ENCODE results near the gene OBSL1. TPM values are rescaled to one million over a fixed set of nuclear protein-coding genes. Genes with fewer than 3 reads are reported as not detected.

The OBSL1 gene
- total RNA-seq, 2 donors from 2014 or later, result 9.9 to 13.2 TPM

DNA sequence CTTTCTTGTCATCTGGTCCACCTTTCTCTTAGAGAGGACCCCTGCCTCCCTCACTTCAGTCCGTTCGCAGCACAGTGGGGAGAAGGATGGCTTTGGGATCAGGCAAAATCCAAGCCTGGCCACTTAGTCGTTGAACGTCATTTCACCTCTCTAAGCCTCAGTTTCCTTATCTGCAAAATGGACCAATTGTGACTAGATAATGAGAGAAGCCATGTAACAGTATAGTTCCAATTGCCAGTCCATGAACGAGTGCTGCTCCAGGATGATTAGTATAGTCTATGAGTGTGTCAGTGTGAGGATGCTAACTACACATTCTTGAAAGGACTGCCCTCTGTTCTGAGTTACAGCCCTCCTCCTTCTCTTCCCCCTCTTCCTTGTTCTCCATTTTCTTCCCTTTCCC lies 1.8 kb upstream of the OBSL1 start:
- Histone ChIP-seq H3K27me3 (peaks cover 8% of the 10 kb centered on the region), H3K9me3 (no peaks in the 10 kb centered on the region), H3K4me3 (no peak overlapping the region), H3K36me3 (no peaks in the 10 kb centered on the region), H3K4me1 (no peaks in the 10 kb centered on the region), H3K27ac (no peak overlapping the region), H3K9ac (ENCODE audit: low read depth in 2 of 2, low read length in 2 of 2) (no peak overlapping the region)
- TF ChIP-seq, protein P1, sequence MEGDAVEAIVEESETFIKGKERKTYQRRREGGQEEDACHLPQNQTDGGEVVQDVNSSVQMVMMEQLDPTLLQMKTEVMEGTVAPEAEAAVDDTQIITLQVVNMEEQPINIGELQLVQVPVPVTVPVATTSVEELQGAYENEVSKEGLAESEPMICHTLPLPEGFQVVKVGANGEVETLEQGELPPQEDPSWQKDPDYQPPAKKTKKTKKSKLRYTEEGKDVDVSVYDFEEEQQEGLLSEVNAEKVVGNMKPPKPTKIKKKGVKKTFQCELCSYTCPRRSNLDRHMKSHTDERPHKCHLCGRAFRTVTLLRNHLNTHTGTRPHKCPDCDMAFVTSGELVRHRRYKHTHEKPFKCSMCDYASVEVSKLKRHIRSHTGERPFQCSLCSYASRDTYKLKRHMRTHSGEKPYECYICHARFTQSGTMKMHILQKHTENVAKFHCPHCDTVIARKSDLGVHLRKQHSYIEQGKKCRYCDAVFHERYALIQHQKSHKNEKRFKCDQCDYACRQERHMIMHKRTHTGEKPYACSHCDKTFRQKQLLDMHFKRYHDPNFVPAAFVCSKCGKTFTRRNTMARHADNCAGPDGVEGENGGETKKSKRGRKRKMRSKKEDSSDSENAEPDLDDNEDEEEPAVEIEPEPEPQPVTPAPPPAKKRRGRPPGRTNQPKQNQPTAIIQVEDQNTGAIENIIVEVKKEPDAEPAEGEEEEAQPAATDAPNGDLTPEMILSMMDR (IDR thresholded peaks at IDR 0.05), result no peak
- DNase-seq, result no peak
- intact Hi-C loops (cut with DNase I), result no loop called here

DNA sequence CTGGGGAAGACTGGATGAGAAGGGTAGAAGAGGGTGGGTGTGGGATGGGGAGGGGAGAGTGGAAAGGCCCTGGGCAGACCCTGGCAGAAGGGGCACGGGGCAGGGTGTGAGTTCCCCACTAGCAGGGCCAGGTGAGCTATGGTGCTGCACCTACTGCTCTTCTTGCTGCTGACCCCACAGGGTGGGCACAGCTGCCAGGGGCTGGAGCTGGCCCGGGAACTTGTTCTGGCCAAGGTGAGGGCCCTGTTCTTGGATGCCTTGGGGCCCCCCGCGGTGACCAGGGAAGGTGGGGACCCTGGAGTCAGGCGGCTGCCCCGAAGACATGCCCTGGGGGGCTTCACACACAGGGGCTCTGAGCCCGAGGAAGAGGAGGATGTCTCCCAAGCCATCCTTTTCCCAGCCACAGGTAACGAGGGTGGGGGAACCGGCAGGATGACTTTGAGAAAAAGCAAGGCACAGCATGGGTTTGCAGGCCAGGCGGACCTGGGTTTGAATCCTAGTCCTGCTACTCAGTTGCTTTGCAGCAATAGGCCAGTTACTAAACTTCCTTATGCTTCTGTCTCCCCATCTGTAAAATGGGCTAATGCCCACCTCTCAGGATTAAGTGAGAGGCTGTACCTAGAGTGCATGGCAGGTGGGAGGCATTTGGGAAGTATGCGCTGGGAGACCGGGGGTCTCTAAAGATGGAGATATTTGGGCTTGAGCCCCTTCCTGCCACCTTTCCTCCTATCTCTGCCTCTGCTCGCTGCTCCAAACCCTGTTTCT lies 1.1 kb upstream of the OBSL1 start, which contains the start of gene INHA:
Gene INHA (plus strand): TSS at position 74 of the 765 bp plus-strand sequence. CDS start 65 bp downstream, at position 139.
- Histone ChIP-seq H3K9ac (ENCODE audit: low read depth in 2 of 2, low read length in 2 of 2) (no peak within 1 kb of the TSS), H3K9me3 (no peaks in the 10 kb centered on the region), H3K27me3 (peaks cover 8% of the 10 kb centered on the region), H3K27ac (peak within 1 kb of the TSS; percentile 27), H3K36me3 (no peaks in the 10 kb centered on the region), H3K4me1 (no peaks in the 10 kb centered on the region), H3K4me3 (peak within 1 kb of the TSS; percentile 47)
- DNase-seq, result no peak
- intact Hi-C loops (cut with DNase I), result no loop called here
- TF ChIP-seq, protein P1 (IDR thresholded peaks at IDR 0.05), result no peak

DNA sequence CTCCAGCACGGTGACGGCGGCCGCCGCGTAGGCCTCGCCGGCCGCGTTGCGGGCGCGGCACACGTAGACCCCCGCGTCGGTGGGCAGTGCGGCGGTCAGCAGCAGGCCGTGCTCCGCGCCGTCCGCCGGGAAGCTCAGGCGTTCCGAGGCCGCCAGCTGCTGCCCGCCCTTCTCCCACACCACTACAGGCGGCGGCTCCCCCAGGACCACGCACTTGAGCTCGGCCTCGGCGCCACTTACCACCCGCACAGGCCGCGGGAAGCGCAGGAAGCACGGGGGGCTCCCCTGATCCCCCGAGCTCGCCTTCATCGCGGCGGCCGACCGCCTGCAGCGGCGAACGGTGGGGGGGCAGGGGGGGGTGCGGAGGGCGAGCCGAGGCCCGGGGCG lies 422 bp downstream of the OBSL1 start:
- Histone ChIP-seq H3K27me3 (peaks cover 8% of the 10 kb centered on the region), H3K4me3 (peak overlapping the region; percentile 47), H3K9me3 (no peaks in the 10 kb centered on the region), H3K4me1 (no peaks in the 10 kb centered on the region), H3K27ac (peak overlapping the region; percentile 27), H3K36me3 (no peaks in the 10 kb centered on the region), H3K9ac (ENCODE audit: low read depth in 2 of 2, low read length in 2 of 2) (peak overlapping the region in 1 of 2 donors; percentile 38)
- TF ChIP-seq, protein P1 (IDR thresholded peaks at IDR 0.05), result no peak
- no peak for DNase-seq
- intact Hi-C loops (cut with DNase I), result no loop called here

DNA sequence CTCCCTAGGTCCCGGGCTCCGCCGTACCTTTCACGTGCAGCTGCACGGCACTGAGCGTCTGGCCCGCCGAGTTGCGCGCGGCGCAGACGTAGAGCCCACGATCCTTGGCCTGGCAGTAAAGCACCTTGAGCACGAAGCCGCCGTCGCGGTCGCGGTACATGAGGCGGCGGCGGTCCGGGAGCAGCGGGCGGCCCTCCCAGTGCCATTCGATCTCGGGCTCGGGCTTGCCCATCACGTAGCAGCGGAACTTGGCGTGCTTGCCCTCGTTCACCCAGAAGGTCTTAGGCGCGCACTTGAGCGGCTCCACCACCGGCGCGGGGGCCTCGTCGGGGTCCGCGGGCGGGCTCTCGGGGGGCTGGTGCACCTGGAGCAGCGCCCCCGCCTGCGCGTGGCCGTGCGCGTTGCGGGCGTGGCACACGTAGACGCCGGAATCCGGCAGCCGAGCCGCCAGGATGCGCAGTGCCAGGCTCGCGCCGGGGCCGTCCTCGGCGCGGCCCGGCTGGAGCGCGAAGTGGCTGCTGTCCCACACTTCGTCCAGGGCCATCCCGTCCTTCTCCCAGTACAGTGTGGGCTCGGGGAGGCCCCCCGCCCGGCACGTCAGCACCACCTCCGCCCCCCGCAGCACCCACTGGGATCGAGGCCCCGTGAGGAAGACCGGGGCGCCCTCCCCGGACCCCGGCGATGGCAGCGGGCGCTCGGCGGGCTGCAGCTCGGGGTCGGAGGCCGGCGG lies 980 bp downstream of the OBSL1 start:
- H3K9me3 ChIP-seq, result no peaks in the 10 kb centered on the region
- H3K9ac ChIP-seq (ENCODE audit: low read depth in 2 of 2, low read length in 2 of 2), result peak overlapping the region; percentile 26 to 38
- peak overlapping the region; percentile 47 for H3K4me3 ChIP-seq
- DNase-seq, result no peak
- intact Hi-C loops (cut with DNase I), result no loop called here
- TF ChIP-seq, protein P1 (IDR thresholded peaks at IDR 0.05), result no peak
- H3K27ac ChIP-seq, result peak overlapping the region; percentile 27
- H3K27me3 ChIP-seq, result peaks cover 8% of the 10 kb centered on the region
- H3K36me3 ChIP-seq, result no peaks in the 10 kb centered on the region
- no peaks in the 10 kb centered on the region for H3K4me1 ChIP-seq

DNA sequence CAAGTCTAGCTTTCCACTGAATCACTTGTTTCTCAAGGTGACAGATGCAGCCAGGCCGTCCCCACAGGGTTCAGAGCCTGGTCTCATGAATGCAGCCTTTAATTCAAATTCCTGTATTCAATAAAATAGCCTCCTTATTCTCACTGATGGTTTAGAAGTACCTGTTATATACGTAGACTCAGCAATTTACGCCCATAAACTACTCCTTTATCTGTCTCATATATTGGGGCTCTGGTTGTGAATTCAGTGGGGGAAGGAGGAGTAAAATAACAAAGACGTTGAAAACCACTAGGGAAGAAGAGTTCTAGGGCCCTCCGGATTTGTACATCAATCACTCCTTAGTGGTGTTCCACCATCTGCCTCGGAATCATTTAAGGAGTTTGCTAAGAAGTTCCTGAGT lies 1.7 kb downstream of the OBSL1 start:
- Histone ChIP-seq H3K9me3 (no peaks in the 10 kb centered on the region), H3K27ac (no peak overlapping the region), H3K36me3 (no peaks in the 10 kb centered on the region), H3K27me3 (peaks cover 8% of the 10 kb centered on the region), H3K4me3 (no peak overlapping the region), H3K4me1 (no peaks in the 10 kb centered on the region), H3K9ac (ENCODE audit: low read depth in 2 of 2, low read length in 2 of 2) (no peak overlapping the region)
- intact Hi-C loops (cut with DNase I), result no loop called here
- TF ChIP-seq, protein P1 (IDR thresholded peaks at IDR 0.05), result no peak
- no peak for DNase-seq

All from colonic mucosa (tissue), 4 donors.